SK-N-MC (cell line): ENCODE measurements around the gene SEPTIN6.

Source experiments
- EZH2 ChIP-seq: fragments of 200-600 bp; sonication (generic); IDR thresholded peaks from one replicate; pipeline ENCODE4 v1.6.1; 2017; ENCODE audit warnings: antibody characterized with exemption
- FOXP2 ChIP-seq: optimal IDR thresholded peaks from 2 replicates; pipeline ENCODE3; 2011; ENCODE audit warnings: mild to moderate bottlenecking, moderate library complexity; ENCODE audit not compliant: insufficient read depth; ENCODE audit errors: extremely low read length, control extremely low read depth
- POLR2AphosphoS5 ChIP-seq: IDR thresholded peaks from 2 replicates; pipeline ENCODE4 v1.6.1; 2012; ENCODE audit warnings: mild to moderate bottlenecking, low read depth, low read length, borderline replicate concordance

- TF ChIP-seq POLR2AphosphoS5: no peak
- TF ChIP-seq EZH2: no peak
- TF ChIP-seq FOXP2: no peak
Measured at GRCh38 chrX:119738742-119739141, 45.8 kb upstream of the SEPTIN6 start.
